ENCODE results near the gene HSD17B12. TPM values are rescaled to one million over a fixed set of nuclear protein-coding genes. Genes with fewer than 3 reads are reported as not detected.

HSD17B12 gene
- total RNA-seq, 1 donor from 2014 or later: 84.7 TPM

DNA sequence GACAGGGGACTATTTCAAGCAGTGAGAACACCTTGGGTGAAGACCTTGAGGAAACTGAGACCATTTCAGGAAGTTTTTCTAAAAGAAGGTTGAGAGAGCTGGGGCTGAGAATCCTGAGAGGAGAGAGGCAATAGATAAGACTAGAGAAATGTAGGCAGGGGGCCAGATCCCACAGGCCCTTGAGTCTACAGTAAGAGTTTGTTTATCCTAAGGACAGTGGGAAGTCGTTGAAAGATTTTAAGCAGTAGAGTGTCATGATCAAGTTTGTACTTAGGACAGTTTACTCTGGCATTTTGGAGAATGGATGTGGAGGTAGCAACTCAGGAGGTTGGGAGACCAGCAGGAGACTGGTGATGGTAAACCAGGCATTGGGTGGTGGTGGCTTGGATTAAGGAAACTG lies 17.1 kb downstream of the HSD17B12 start:
- Histone ChIP-seq H3K36me3 (ENCODE audit: control insufficient read depth, insufficient read depth, low read length) (no peaks in the 10 kb centered on the region), H3K4me3 (ENCODE audit: low read depth, low read length) (no peak overlapping the region), H3K27me3 (ENCODE audit: control insufficient read depth, insufficient read depth, low read length) (no peaks in the 10 kb centered on the region)
- TF ChIP-seq, protein P1, sequence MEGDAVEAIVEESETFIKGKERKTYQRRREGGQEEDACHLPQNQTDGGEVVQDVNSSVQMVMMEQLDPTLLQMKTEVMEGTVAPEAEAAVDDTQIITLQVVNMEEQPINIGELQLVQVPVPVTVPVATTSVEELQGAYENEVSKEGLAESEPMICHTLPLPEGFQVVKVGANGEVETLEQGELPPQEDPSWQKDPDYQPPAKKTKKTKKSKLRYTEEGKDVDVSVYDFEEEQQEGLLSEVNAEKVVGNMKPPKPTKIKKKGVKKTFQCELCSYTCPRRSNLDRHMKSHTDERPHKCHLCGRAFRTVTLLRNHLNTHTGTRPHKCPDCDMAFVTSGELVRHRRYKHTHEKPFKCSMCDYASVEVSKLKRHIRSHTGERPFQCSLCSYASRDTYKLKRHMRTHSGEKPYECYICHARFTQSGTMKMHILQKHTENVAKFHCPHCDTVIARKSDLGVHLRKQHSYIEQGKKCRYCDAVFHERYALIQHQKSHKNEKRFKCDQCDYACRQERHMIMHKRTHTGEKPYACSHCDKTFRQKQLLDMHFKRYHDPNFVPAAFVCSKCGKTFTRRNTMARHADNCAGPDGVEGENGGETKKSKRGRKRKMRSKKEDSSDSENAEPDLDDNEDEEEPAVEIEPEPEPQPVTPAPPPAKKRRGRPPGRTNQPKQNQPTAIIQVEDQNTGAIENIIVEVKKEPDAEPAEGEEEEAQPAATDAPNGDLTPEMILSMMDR (IDR thresholded peaks at IDR 0.05; ENCODE audit: insufficient read depth, low read length, poor library complexity, severe bottlenecking): no peak
- no peak for DNase-seq (ENCODE audit: low read depth)

DNA sequence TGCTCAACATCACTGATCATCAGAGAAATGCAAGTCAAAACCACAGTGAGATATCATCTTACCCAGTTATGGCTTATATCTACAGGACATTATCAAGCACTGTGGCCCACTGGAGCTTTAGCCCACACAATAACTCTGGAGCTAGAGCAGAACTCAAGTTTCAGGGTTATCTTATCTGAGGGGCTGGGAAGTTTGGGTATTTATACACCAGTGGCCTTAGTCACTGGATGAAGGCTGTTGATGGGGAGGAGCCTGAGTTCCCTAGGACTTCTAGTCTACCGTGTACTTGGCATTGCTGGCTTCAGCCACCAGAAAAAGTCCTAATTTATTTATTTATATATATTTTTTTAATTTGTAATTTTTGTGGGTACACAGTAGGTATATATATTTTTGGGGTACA lies 19.3 kb downstream of the HSD17B12 start:
- no peak overlapping the region for H3K4me3 ChIP-seq (ENCODE audit: low read depth, low read length)
- TF ChIP-seq, protein P1 (IDR thresholded peaks at IDR 0.05; ENCODE audit: insufficient read depth, low read length, poor library complexity, severe bottlenecking): no peak
- DNase-seq (ENCODE audit: low read depth): no peak
- H3K36me3 ChIP-seq (ENCODE audit: control insufficient read depth, insufficient read depth, low read length): no peaks in the 10 kb centered on the region
- no peaks in the 10 kb centered on the region for H3K27me3 ChIP-seq (ENCODE audit: control insufficient read depth, insufficient read depth, low read length)

DNA sequence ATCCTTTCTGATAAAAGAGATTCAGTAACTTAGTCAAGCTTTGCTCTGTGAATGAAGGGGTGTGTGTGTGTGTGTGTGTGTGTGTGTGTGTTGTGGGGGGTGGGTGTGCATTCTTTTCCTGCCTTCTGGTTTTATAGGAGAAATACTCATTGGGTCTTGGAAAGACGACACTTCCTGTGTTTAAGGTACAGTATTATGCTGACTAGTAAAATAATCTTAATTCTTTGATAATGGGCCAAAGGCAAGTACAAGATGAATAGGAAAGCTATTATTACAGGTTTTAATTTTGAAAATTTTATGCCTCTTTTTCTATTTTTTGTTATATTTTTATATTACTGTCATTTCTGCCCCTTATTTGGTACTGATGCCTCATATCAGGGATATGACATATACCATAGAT lies 26.1 kb downstream of the HSD17B12 start:
- Histone ChIP-seq H3K27me3 (ENCODE audit: control insufficient read depth, insufficient read depth, low read length) (no peaks in the 10 kb centered on the region), H3K4me3 (ENCODE audit: low read depth, low read length) (no peak overlapping the region), H3K36me3 (ENCODE audit: control insufficient read depth, insufficient read depth, low read length) (no peaks in the 10 kb centered on the region)
- DNase-seq (ENCODE audit: low read depth): no peak
- TF ChIP-seq, protein P1 (IDR thresholded peaks at IDR 0.05; ENCODE audit: insufficient read depth, low read length, poor library complexity, severe bottlenecking): no peak

DNA sequence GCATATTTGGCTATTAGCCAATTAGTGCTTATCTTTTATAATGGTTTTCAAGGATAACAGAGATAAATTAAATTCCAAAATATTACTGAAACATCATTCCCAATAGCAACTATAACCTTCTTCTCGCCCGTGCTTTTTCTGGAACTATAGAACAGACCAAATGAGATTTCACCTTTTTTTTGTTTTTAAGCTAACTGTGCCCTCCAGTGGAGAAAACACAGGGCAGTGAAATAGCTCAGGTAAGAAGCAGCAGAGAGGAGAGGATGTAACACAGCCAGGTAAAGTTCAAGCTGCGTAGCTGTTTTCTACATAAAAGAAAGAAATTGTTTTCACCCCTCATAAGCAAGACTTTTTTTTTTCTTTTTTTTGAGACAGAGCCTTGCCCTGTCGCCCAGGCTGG lies 28.2 kb downstream of the HSD17B12 start:
- no peak overlapping the region for H3K4me3 ChIP-seq (ENCODE audit: low read depth, low read length)
- H3K27me3 ChIP-seq (ENCODE audit: control insufficient read depth, insufficient read depth, low read length): no peaks in the 10 kb centered on the region
- H3K36me3 ChIP-seq (ENCODE audit: control insufficient read depth, insufficient read depth, low read length): no peaks in the 10 kb centered on the region
- TF ChIP-seq, protein P1 (IDR thresholded peaks at IDR 0.05; ENCODE audit: insufficient read depth, low read length, poor library complexity, severe bottlenecking): no peak
- no peak for DNase-seq (ENCODE audit: low read depth)

DNA sequence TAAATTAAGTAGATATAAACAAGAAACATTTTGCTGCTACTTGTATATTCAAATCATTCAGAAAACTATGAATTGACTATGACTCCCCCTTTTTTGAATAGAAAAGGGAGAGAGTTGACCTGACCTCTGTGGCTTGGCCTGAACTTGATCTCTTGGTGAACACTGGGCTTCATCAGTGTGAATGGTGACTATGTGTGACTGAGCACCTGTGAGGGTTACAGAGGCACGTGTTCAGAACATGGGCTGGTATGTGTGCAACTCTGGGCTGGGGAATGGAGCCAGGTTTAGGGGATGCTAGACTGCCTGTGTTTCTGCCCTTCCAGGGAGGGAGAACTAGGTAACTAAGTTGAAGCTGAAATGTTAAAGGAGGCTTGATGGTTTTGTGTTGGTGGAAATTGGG lies 29.2 kb downstream of the HSD17B12 start:
- TF ChIP-seq, protein P1 (IDR thresholded peaks at IDR 0.05; ENCODE audit: insufficient read depth, low read length, poor library complexity, severe bottlenecking): no peak
- Histone ChIP-seq H3K27me3 (ENCODE audit: control insufficient read depth, insufficient read depth, low read length) (no peaks in the 10 kb centered on the region), H3K4me3 (ENCODE audit: low read depth, low read length) (no peak overlapping the region), H3K36me3 (ENCODE audit: control insufficient read depth, insufficient read depth, low read length) (no peaks in the 10 kb centered on the region)
- no peak for DNase-seq (ENCODE audit: low read depth)

DNA sequence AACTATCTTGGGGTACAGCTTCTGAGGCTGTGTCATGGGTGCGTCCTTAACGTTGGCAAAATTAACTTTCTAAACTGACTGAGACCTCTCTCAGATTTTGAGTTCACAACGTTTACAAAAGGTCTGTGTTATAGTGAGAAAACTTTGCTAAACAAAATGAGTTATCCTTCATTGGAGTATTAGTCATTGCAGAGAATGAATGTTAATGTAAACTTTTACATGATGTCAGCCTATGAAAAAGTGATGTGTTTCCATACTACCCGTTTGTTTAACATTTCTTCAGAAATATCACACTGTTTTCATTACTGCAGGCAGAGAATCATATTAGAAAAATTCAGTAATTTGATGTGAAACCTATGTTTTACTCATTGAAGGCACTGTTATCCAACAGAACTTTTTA lies 32.1 kb downstream of the HSD17B12 start:
- Histone ChIP-seq H3K4me3 (ENCODE audit: low read depth, low read length) (no peak overlapping the region), H3K36me3 (ENCODE audit: control insufficient read depth, insufficient read depth, low read length) (no peaks in the 10 kb centered on the region), H3K27me3 (ENCODE audit: control insufficient read depth, insufficient read depth, low read length) (no peaks in the 10 kb centered on the region)
- DNase-seq (ENCODE audit: low read depth): no peak
- TF ChIP-seq, protein P1 (IDR thresholded peaks at IDR 0.05; ENCODE audit: insufficient read depth, low read length, poor library complexity, severe bottlenecking): no peak
